ENCODE measurements around the gene TGFBR2. TPM values are rescaled to one million over a fixed set of nuclear protein-coding genes. Genes with fewer than 3 reads are reported as not detected.

The TGFBR2 gene
- total and polyA plus RNA-seq, 2 of the 13 experiments (the other 11 are each of a cell fraction or from before 2014, with no cell fraction given), result 82.2 to 187 TPM

GRCh38 chr3:30581982-30582381 is 24.4 kb upstream of the TGFBR2 start (continued):
- TF ChIP-seq SOX6 (IDR thresholded peaks at IDR 0.05) (no peak), SOX6 (CRISPR knock-in tag; IDR thresholded peaks at IDR 0.05) (no peak), SIN3B (IDR thresholded peaks at IDR 0.05; ENCODE audit: low read length) (no peak), ATF5 (CRISPR knock-in tag; IDR thresholded peaks at IDR 0.05; ENCODE audit: low read depth) (no peak), RXRB (CRISPR knock-in tag; IDR thresholded peaks at IDR 0.05; ENCODE audit: borderline replicate concordance) (peak; percentile 47; the same call in 1 of the 2 replicates), PREB (CRISPR knock-in tag; IDR thresholded peaks at IDR 0.05) (no peak), SNRNP70 (IDR thresholded peaks at IDR 0.05; ENCODE audit: low read depth, low read length) (no peak), ARID2 (CRISPR knock-in tag; IDR thresholded peaks at IDR 0.05; ENCODE audit: borderline replicate concordance) (no peak), PAXIP1 (CRISPR knock-in tag; conservative IDR thresholded peaks at IDR 0.05) (0 out of 2 replicates have a peak, but pooled peaks have one; percentile 13), ZNF260 (CRISPR knock-in tag; IDR thresholded peaks at IDR 0.05; ENCODE audit: borderline replicate concordance, low read depth) (no peak), FOXA3 (CRISPR knock-in tag; IDR thresholded peaks at IDR 0.05) (no peak), ZNF614 (CRISPR knock-in tag; IDR thresholded peaks at IDR 0.05; ENCODE audit: borderline replicate concordance) (no peak), ZFP62 (CRISPR knock-in tag; IDR thresholded peaks at IDR 0.05) (no peak), ZSCAN22 (CRISPR knock-in tag; IDR thresholded peaks at IDR 0.05) (no peak), SRY (CRISPR knock-in tag; IDR thresholded peaks at IDR 0.05) (no peak), ZNF451 (CRISPR knock-in tag; IDR thresholded peaks at IDR 0.05) (no peak), MYC (CRISPR knock-in tag; IDR thresholded peaks at IDR 0.05; ENCODE audit: borderline replicate concordance) (no peak), ZFP36L2 (CRISPR knock-in tag; IDR thresholded peaks at IDR 0.05) (no peak), ZNF101 (CRISPR knock-in tag; IDR thresholded peaks at IDR 0.05; ENCODE audit: borderline replicate concordance, low read depth) (no peak), IKZF5 (CRISPR knock-in tag; IDR thresholded peaks at IDR 0.05) (no peak), ZBED4 (CRISPR knock-in tag; IDR thresholded peaks at IDR 0.05; ENCODE audit: borderline replicate concordance) (no peak), SOX5 (CRISPR knock-in tag; IDR thresholded peaks at IDR 0.05; ENCODE audit: borderline replicate concordance) (peak; percentile 56; the same call in 1 of the 2 replicates)

Measured in HepG2 (cell line).